Brain microvascular endothelial cell (primary cell): Measurements from ENCODE around the gene PDZD8.

Source experiments
- DNase-seq: peaks from one replicate; pipeline ENCODE4 v3.0.0-alpha.2; 2020
- H3K27ac ChIP-seq: fragments of 250-450 bp; sonication (Bioruptor Pico); 2 replicates; pipeline ENCODE4 v1.5.1; 2020; ENCODE audit warnings: mild to moderate bottlenecking, moderate library complexity
- H3K27me3 ChIP-seq: fragments of 250-450 bp; sonication (Bioruptor Pico); replicated peaks from 2 replicates; pipeline ENCODE4 v1.5.1; 2020; ENCODE audit warnings: mild to moderate bottlenecking
- H3K36me3 ChIP-seq: fragments of 250-450 bp; sonication (Bioruptor Pico); replicated peaks from 2 replicates; pipeline ENCODE4 v1.5.1; 2020; ENCODE audit warnings: mild to moderate bottlenecking
- H3K4me3 ChIP-seq: 2 replicates; pipeline ENCODE4 v1.5.1; 2011; ENCODE audit warnings: low read depth, mild to moderate bottlenecking, control low read depth, low read length, moderate library complexity
- in situ Hi-C: cut with HindIII; loops from 2 replicates; pipeline ENCODE4 v1.10.0; 2017; ENCODE audit warnings: low sequenced_read_pairs, low pct_ligation_motif_present
- TF ChIP-seq, protein P1 (sequence below): IDR thresholded peaks from 2 replicates; pipeline ENCODE4 v1.5.1; 2011; ENCODE audit warnings: low read depth, mild to moderate bottlenecking, moderate library complexity, low read length, control low read depth, inconsistent platforms; ENCODE audit errors: missing control alignments

Gene PDZD8

DNA sequence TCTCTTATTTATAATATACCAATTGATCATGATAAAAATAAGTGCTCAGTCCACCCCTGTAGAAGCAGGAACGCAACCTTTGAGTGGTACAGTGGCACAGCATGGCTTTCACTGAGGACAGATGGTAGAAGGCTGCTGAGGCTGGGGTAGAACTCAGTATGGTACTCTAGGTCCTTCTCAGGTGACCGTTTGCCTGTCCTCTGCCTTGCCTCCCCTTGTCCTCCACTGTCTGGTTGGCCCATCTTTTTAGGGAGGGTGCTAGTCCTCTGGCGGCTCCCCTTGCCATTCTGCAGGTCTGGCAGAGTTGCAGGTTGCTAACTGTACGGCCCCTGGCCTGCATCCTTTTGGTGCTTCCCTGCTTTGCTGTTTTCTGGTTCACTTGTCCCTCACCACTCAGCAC is 107.0 kb downstream of the PDZD8 start:
- H3K36me3 ChIP-seq: no peaks in the 10 kb centered on the region
- H3K27me3 ChIP-seq: no peaks in the 10 kb centered on the region
- no peak overlapping the region for H3K27ac ChIP-seq
- no peak overlapping the region for H3K4me3 ChIP-seq
- no peak for DNase-seq
- TF ChIP-seq, protein P1, sequence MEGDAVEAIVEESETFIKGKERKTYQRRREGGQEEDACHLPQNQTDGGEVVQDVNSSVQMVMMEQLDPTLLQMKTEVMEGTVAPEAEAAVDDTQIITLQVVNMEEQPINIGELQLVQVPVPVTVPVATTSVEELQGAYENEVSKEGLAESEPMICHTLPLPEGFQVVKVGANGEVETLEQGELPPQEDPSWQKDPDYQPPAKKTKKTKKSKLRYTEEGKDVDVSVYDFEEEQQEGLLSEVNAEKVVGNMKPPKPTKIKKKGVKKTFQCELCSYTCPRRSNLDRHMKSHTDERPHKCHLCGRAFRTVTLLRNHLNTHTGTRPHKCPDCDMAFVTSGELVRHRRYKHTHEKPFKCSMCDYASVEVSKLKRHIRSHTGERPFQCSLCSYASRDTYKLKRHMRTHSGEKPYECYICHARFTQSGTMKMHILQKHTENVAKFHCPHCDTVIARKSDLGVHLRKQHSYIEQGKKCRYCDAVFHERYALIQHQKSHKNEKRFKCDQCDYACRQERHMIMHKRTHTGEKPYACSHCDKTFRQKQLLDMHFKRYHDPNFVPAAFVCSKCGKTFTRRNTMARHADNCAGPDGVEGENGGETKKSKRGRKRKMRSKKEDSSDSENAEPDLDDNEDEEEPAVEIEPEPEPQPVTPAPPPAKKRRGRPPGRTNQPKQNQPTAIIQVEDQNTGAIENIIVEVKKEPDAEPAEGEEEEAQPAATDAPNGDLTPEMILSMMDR: no peak
- in situ Hi-C loops: no loop called here

DNA sequence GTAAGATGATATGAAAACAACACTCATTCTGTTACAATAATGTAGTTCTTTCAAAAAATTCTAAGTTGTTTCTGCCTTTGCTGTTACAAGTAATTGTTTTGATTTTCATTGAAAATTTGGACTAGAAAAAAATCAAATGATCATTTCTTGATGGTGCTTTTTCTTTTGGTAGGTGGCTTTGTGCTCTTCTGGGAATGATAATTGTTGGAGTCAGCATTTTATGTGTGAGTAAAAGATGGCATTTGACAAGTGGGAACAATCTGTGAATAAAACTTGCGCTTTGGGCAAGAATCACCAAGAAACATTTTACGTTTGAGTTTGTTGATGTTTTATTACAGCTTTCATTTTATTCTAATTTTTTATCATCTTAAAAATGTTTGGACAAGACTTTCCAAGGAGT is 108.4 kb downstream of the PDZD8 start:
- H3K27me3 ChIP-seq: no peaks in the 10 kb centered on the region
- no peaks in the 10 kb centered on the region for H3K36me3 ChIP-seq
- TF ChIP-seq, protein P1: no peak
- no peak overlapping the region for H3K27ac ChIP-seq
- in situ Hi-C loops: no loop called here
- no peak overlapping the region for H3K4me3 ChIP-seq
- no peak for DNase-seq

- Histone ChIP-seq H3K36me3 (no peaks in the 10 kb centered on the region), H3K4me3 (no peak overlapping the region), H3K27me3 (no peaks in the 10 kb centered on the region), H3K27ac (no peak overlapping the region)
- no peak for DNase-seq
- in situ Hi-C loops: no loop called here
- TF ChIP-seq, protein P1: no peak
Measured at GRCh38 chr10:117266400-117266799, 108.8 kb downstream of the PDZD8 start.

GRCh38 chr10:117264782-117265181 is 110.5 kb downstream of the PDZD8 start:
- no peak for DNase-seq
- Histone ChIP-seq H3K27me3 (peaks cover 4% of the 10 kb centered on the region), H3K27ac (no peak overlapping the region), H3K4me3 (no peak overlapping the region), H3K36me3 (no peaks in the 10 kb centered on the region)
- in situ Hi-C loops: no loop called here
- TF ChIP-seq, protein P1: no peak

DNA sequence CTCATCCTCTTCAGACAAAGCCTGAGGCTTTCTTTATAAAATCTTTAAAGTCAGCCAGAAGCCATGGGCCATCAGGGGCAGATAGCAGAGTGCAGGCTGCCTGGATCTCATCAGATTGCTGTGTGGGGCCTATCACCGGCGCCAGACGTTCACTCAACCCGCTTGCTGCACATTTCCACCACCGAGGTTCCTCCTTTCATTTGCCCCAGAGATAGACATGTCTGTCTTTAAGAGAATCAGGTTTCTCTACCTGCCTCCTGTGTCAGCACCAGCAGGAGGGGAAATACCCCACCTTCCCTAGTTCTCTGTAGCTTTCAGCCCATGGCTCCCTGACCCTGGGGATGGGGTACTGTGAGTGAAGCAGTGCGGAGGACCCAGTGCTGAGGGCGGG is 112.3 kb downstream of the PDZD8 start:
- H3K27ac ChIP-seq: no peak overlapping the region

DNA sequence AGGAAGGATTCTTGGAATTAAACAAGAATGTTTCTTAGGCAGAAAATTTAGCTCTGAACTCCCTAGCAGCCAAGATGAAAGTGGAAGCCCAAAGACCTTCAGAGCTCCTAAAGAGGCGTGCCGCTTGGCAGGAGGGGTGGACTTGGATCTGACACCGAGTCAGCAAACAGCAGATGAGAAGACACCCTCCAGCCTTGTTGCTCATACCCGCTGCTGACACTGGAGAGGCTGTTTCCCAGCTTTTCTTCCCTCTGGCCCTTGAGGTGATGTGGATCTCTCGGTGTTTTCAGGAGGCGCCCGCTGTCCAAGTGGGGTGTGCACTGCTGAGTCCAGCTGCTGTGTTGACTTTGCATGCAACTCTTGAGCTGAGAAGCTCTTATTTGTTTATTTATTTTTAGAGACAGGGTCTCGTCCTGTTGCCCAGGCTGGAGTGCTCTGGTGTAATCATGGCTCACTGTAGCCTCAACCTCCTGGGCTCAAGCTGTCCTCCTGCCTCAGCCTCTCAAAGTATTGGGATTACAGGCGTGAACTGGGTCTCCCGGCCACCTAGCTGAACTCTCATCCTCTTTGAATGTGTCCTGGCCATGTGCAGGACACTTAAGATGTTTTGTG is 112.8 kb downstream of the PDZD8 start:
- in situ Hi-C loops: no loop called here
- no peaks in the 10 kb centered on the region for H3K36me3 ChIP-seq
- no peak overlapping the region for H3K27ac ChIP-seq
- H3K4me3 ChIP-seq: no peak overlapping the region
- DNase-seq: no peak
- TF ChIP-seq, protein P1: no peak
- H3K27me3 ChIP-seq: peaks cover 4% of the 10 kb centered on the region

More for the DNA sequence above, 112.3 kb downstream of the PDZD8 start:
- DNase-seq: no peak
- H3K4me3 ChIP-seq: no peak overlapping the region
- in situ Hi-C loops: no loop called here
- TF ChIP-seq, protein P1: no peak
- no peaks in the 10 kb centered on the region for H3K36me3 ChIP-seq
- peaks cover 4% of the 10 kb centered on the region for H3K27me3 ChIP-seq
